HepG2 (cell line): ENCODE measurements around the gene TAF11L6. TPM values are rescaled to one million over a fixed set of nuclear protein-coding genes. Genes with fewer than 3 reads are reported as not detected.
"Not testable (repeated sequence)": the region's sequence is repeated elsewhere in the genome, so short reads cannot be mapped to it uniquely, and the experiment has no call there.

Source experiments
- ATAC-seq: fragments of 200-7000 bp; cut with Tn5 transposase; 3 replicates; pipeline ENCODE4 v1.9.1; 2020; ENCODE audit warnings: mild to moderate bottlenecking, moderate library complexity
- BruUV-seq: library from RNA; stranded (reverse); fragments of 400-500 nt; replicated peaks from 2 replicates; lab custom pipeline; 2021; lab: Mats Ljungman, UMichigan
- CTCF ChIA-PET: fragments of 300-600 bp; formaldehyde crosslinking; extraction: SDS; loops from one replicate; lab custom pipeline; 2021; ENCODE audit warnings: low total read pairs, inconsistent platforms, low intra/inter-chr PET ratio; lab: Yijun Ruan, JAX
- POLR2A ChIA-PET: fragments of 350-600 bp; sonication (Branson Sonifier 250); formaldehyde crosslinking; loops from one replicate; lab custom pipeline; 2020; ENCODE audit warnings: antibody characterized with exemption, inconsistent platforms; lab: Yijun Ruan, JAX
- DNase-seq: peaks from one replicate; pipeline ENCODE4 v3.0.0-alpha.2; 2015; ENCODE audit warnings: low spot score
- FAIRE-seq: peaks from 3 replicates; lab custom pipeline; 2011; peaks lifted over from hg19 to GRCh38; lab: Jason Lieb, UNC
- H2AFZ ChIP-seq: one replicate; pipeline ENCODE4 v1.6.1; 2011; ENCODE audit warnings: low read length, inconsistent platforms
- H3K27ac ChIP-seq: fragments of 300-600 bp; 3 replicates; pipeline ENCODE4 v1.8.0; 2011; ENCODE audit warnings: mixed run types, mild to moderate bottlenecking, mixed read lengths, low read length, inconsistent platforms; ENCODE audit not compliant: insufficient read depth; ENCODE audit errors: extremely low read length
- H3K27me3 ChIP-seq, 2 experiments: fragments of 200-600 bp in 1 of 2; 2 replicates in 1 of 2; 3 replicates in 1 of 2; pipeline versions ENCODE4 v1.6.0 to v1.8.0; 2011; ENCODE audit warnings: low read length in 2 of 2, mild to moderate bottlenecking in 2 of 2, moderate library complexity in 2 of 2, inconsistent platforms in 1 of 2; ENCODE audit not compliant: insufficient read depth in 2 of 2, control insufficient read depth in 1 of 2
- H3K36me3 ChIP-seq, 2 experiments: fragments of 200-600 bp in 1 of 2; replicated peaks in 1 of 2; 2 replicates in 1 of 2; 3 replicates in 1 of 2; pipeline versions ENCODE4 v1.5.1 to v1.8.0; 2011; ENCODE audit warnings: low read length in 2 of 2, inconsistent platforms in 1 of 2; ENCODE audit not compliant: insufficient read depth in 2 of 2, control insufficient read depth in 1 of 2
- H3K4me1 ChIP-seq: 2 replicates; pipeline ENCODE4 v1.5.1; 2012; ENCODE audit warnings: low read length, inconsistent platforms; ENCODE audit not compliant: insufficient read depth
- H3K4me2 ChIP-seq: 2 replicates; pipeline ENCODE4 v1.6.0; 2011; ENCODE audit warnings: low read depth, low read length, inconsistent platforms
- H3K4me3 ChIP-seq, 3 experiments: fragments of 200-600 bp in 1 of 3; sonication (generic), shearing (Covaris generic) in 1 of 3; replicated peaks in 1 of 3; 2 replicates each; pipeline ENCODE4 v1.5.1; 2011 to 2016; ENCODE audit warnings: low read length in 3 of 3, inconsistent platforms in 2 of 3, low read depth in 2 of 3, mild to moderate bottlenecking in 2 of 3, control low read depth in 1 of 3, mixed read lengths in 1 of 3; ENCODE audit not compliant: insufficient read depth in 1 of 3
- H3K79me2 ChIP-seq: one replicate; pipeline ENCODE4 v1.6.1; 2011; ENCODE audit warnings: low read length, inconsistent platforms; ENCODE audit not compliant: insufficient read depth
- H3K9ac ChIP-seq: 2 replicates; pipeline ENCODE4 v1.6.0; 2011; ENCODE audit warnings: mild to moderate bottlenecking, low read depth, low read length, inconsistent platforms; ENCODE audit not compliant: insufficient read depth
- H3K9me3 ChIP-seq: 2 replicates; pipeline ENCODE4 v1.5.1; 2012; ENCODE audit warnings: mild to moderate bottlenecking, low read length
- H4K20me1 ChIP-seq: 2 replicates; pipeline ENCODE4 v1.6.0; 2011; ENCODE audit warnings: inconsistent platforms, mild to moderate bottlenecking, low read length, moderate library complexity; ENCODE audit not compliant: insufficient read depth
- LRRFIP1 ChIP-seq: sonication (generic); formaldehyde crosslinking; conservative IDR thresholded peaks from 2 replicates; pipeline ENCODE4 v1.4.0; 2020; ENCODE audit warnings: missing genetic modification reagents
- MZF1 ChIP-seq: sonication (generic); formaldehyde crosslinking; IDR thresholded peaks from 2 replicates; pipeline ENCODE4 v1.8.1; 2023; ENCODE audit warnings: mild to moderate bottlenecking, missing genetic modification reagents, borderline replicate concordance
- SUZ12 ChIP-seq: fragments of 150-350 bp; IDR thresholded peaks from 2 replicates; pipeline ENCODE4 v1.6.1; 2014; ENCODE audit warnings: low read depth, low read length
- ZFP62 ChIP-seq: sonication (generic); formaldehyde crosslinking; IDR thresholded peaks from 2 replicates; pipeline ENCODE4 v1.4.0; 2020; ENCODE audit warnings: missing genetic modification reagents
- ZNF598 ChIP-seq: sonication (generic); formaldehyde crosslinking; IDR thresholded peaks from 2 replicates; pipeline ENCODE4 v1.5.1; 2020; ENCODE audit warnings: mild to moderate bottlenecking, missing genetic modification reagents, borderline replicate concordance
- ZNF674 ChIP-seq: sonication (generic); formaldehyde crosslinking; IDR thresholded peaks from 2 replicates; pipeline ENCODE4 v1.5.0; 2020; ENCODE audit warnings: low read depth, mild to moderate bottlenecking, missing genetic modification reagents
- ZNF709 ChIP-seq: sonication (generic); formaldehyde crosslinking; IDR thresholded peaks from 2 replicates; pipeline ENCODE4 v1.5.0; 2020; ENCODE audit warnings: mild to moderate bottlenecking, missing genetic modification reagents
- WGBS: methylation state at CpG from one replicate; pipeline ENCODE4 v1.1.6; 2017; ENCODE audit warnings: low lambda C conversion rate; 5-methylcytosine and 5-hydroxymethylcytosine counted together
- in situ Hi-C: cut with HindIII; loops from 2 replicates; pipeline ENCODE4 v1.10.0; 2017; ENCODE audit warnings: low pct_unique_long_range_greater_than_20kb; ENCODE audit not compliant: extremely low pct_ligation_motif_present
- intact Hi-C: fragments of 100-400 bp; cut with micrococcal nuclease; formaldehyde crosslinking; loops from one replicate; pipeline ENCODE4 v1.10.0; 2022; ENCODE audit not compliant: unreplicated experiment
- polyA plus RNA-seq, 8 experiments: library from polyadenylated mRNA; depleted of rRNA in 3 of 8; stranded (reverse) in 7 of 8; unstranded in 1 of 8; fragments of >200 nt; fragmentation: Illumina TruSeq in 4 of 8; extraction: Trizol in 4 of 8; gene quantifications; 2 replicates each; pipeline versions ENCODE4 v1.2.1 to v1.2.3, GENCODE V29; 2011 to 2016; ENCODE audit warnings: low read depth in 4 of 8, missing spikeins in 1 of 8, mixed read lengths in 1 of 8; ENCODE audit not compliant: insufficient read depth in 1 of 8
- total RNA-seq, 5 experiments: library from RNA; depleted of rRNA; stranded (reverse); fragments of >200 nt; fragmentation: Illumina TruSeq; extraction: Trizol; gene quantifications; 2 replicates each; pipeline ENCODE4 v1.2.3, GENCODE V29; 2016; ENCODE audit warnings: low read depth in 1 of 5
- TF ChIP-seq, protein P1 (sequence below): sonication (generic); formaldehyde crosslinking; IDR thresholded peaks from 2 replicates; pipeline ENCODE4 v1.4.0; 2020; ENCODE audit warnings: missing genetic modification reagents
- TF ChIP-seq, protein P2 (sequence below): sonication (generic); formaldehyde crosslinking; IDR thresholded peaks from 2 replicates; pipeline ENCODE4 v1.4.0; 2020; ENCODE audit warnings: mild to moderate bottlenecking, missing genetic modification reagents
- TF ChIP-seq, protein P3 (sequence below): IDR thresholded peaks from 2 replicates; pipeline ENCODE4 v1.6.1; 2016; ENCODE audit warnings: mild to moderate bottlenecking

Gene TAF11L6
- total and polyA plus RNA-seq, 2 of the 13 experiments (the other 11 are each of a cell fraction or from before 2014, with no cell fraction given): not detected

DNA sequence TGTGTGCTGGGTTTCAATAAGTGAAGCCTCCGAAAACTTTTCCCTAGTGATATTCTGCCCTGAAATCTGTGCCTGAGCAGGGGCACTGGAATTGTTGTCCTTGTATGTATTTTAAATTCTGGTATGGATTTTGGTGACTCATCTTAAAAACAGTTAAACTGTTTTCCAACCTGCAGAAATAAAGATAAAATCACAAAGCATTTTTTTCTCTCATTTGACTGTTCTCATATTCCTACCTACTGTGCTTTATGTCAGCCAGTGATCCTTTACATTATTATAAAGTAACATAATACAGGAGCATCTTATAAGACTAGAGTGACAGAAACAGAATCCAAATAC, 41.3 kb upstream of the TAF11L6 start:
- in situ Hi-C loops (no loop called here), intact Hi-C loops (no loop called here)
- H2AFZ ChIP-seq: no peak overlapping the region
- ATAC-seq (no peak), DNase-seq (no peak), FAIRE-seq (no peak)
- BruUV-seq: no TSS peak
- no peaks in the 10 kb centered on the region for H4K20me1 ChIP-seq
- no peaks in the 10 kb centered on the region; a peak in 1 of 5 replicates for H3K27me3 ChIP-seq
- TF ChIP-seq, protein P1, sequence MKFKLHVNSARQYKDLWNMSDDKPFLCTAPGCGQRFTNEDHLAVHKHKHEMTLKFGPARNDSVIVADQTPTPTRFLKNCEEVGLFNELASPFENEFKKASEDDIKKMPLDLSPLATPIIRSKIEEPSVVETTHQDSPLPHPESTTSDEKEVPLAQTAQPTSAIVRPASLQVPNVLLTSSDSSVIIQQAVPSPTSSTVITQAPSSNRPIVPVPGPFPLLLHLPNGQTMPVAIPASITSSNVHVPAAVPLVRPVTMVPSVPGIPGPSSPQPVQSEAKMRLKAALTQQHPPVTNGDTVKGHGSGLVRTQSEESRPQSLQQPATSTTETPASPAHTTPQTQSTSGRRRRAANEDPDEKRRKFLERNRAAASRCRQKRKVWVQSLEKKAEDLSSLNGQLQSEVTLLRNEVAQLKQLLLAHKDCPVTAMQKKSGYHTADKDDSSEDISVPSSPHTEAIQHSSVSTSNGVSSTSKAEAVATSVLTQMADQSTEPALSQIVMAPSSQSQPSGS (CRISPR knock-in tag): no peak
- TF ChIP-seq, protein P2, sequence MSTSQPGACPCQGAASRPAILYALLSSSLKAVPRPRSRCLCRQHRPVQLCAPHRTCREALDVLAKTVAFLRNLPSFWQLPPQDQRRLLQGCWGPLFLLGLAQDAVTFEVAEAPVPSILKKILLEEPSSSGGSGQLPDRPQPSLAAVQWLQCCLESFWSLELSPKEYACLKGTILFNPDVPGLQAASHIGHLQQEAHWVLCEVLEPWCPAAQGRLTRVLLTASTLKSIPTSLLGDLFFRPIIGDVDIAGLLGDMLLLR: no peak
- no peak for TF ChIP-seq MZF1 (CRISPR knock-in tag)
- no peak for TF ChIP-seq ZNF709 (CRISPR knock-in tag)
- no peak for TF ChIP-seq ZNF674
- TF ChIP-seq SUZ12: no peak
- TF ChIP-seq, protein P3, sequence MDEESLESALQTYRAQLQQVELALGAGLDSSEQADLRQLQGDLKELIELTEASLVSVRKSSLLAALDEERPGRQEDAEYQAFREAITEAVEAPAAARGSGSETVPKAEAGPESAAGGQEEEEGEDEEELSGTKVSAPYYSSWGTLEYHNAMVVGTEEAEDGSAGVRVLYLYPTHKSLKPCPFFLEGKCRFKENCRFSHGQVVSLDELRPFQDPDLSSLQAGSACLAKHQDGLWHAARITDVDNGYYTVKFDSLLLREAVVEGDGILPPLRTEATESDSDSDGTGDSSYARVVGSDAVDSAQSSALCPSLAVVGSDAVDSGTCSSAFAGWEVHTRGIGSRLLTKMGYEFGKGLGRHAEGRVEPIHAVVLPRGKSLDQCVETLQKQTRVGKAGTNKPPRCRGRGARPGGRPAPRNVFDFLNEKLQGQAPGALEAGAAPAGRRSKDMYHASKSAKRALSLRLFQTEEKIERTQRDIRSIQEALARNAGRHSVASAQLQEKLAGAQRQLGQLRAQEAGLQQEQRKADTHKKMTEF (CRISPR knock-in tag): no peak
- no peak for TF ChIP-seq ZFP62 (CRISPR knock-in tag)
- TF ChIP-seq LRRFIP1 (CRISPR knock-in tag): no peak
- no peak for TF ChIP-seq ZNF598 (CRISPR knock-in tag)
- ChIA-PET POLR2A (no interaction called here), CTCF (no interaction called here)
- WGBS: 0% methylated on average over 1 of the region's 1 CpG
- no peak overlapping the region for H3K9ac ChIP-seq
- no peaks in the 10 kb centered on the region for H3K4me1 ChIP-seq
- H3K27ac ChIP-seq: no peak overlapping the region
- no peak overlapping the region for H3K4me2 ChIP-seq
- no peaks in the 10 kb centered on the region for H3K79me2 ChIP-seq
- H3K4me3 ChIP-seq: no peak overlapping the region
- H3K9me3 ChIP-seq: no peaks in the 10 kb centered on the region
- H3K36me3 ChIP-seq: no peaks in the 10 kb centered on the region

GRCh38 chr5:17491257-17491656, 37.2 kb upstream of the TAF11L6 start:
- H3K79me2 ChIP-seq, H3K4me2 ChIP-seq, intact Hi-C loops, FAIRE-seq, in situ Hi-C loops, H3K9ac ChIP-seq, H3K9me3 ChIP-seq, H3K27me3 ChIP-seq, POLR2A ChIA-PET, H3K4me1 ChIP-seq, H4K20me1 ChIP-seq, CTCF ChIA-PET, BruUV-seq, H3K27ac ChIP-seq, H3K4me3 ChIP-seq, H3K36me3 ChIP-seq, DNase-seq, H2AFZ ChIP-seq, ATAC-seq: not testable (repeated sequence)
- WGBS: 57% methylated on average over 9 of the region's 23 CpGs
